ENCODE data around the gene FBXO10.

The FBXO10 gene

GRCh38 chr9:37522971-37523370 lies 53.2 kb downstream of the FBXO10 start:
- Histone ChIP-seq H3K4me1 (no peaks in the 10 kb centered on the region), H3K9me3 (ENCODE audit: control insufficient read depth, low read length) (no peaks in the 10 kb centered on the region), H3K79me2 (no peaks in the 10 kb centered on the region), H3K4me3 (ENCODE audit: low read depth, low read length) (no peak overlapping the region), H3K27ac (no peak overlapping the region), H3K4me2 (ENCODE audit: low read length) (no peak overlapping the region), H3K9ac (no peak overlapping the region), H2AFZ (no peak overlapping the region), H3K36me3 (ENCODE audit: control insufficient read depth, insufficient read depth, low read length) (no peaks in the 10 kb centered on the region), H3K27me3 (ENCODE audit: control insufficient read depth, insufficient read depth, low read length) (no peaks in the 10 kb centered on the region)
- TF ChIP-seq, protein P1, sequence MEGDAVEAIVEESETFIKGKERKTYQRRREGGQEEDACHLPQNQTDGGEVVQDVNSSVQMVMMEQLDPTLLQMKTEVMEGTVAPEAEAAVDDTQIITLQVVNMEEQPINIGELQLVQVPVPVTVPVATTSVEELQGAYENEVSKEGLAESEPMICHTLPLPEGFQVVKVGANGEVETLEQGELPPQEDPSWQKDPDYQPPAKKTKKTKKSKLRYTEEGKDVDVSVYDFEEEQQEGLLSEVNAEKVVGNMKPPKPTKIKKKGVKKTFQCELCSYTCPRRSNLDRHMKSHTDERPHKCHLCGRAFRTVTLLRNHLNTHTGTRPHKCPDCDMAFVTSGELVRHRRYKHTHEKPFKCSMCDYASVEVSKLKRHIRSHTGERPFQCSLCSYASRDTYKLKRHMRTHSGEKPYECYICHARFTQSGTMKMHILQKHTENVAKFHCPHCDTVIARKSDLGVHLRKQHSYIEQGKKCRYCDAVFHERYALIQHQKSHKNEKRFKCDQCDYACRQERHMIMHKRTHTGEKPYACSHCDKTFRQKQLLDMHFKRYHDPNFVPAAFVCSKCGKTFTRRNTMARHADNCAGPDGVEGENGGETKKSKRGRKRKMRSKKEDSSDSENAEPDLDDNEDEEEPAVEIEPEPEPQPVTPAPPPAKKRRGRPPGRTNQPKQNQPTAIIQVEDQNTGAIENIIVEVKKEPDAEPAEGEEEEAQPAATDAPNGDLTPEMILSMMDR (IDR thresholded peaks at IDR 0.05), result no peak

DNA sequence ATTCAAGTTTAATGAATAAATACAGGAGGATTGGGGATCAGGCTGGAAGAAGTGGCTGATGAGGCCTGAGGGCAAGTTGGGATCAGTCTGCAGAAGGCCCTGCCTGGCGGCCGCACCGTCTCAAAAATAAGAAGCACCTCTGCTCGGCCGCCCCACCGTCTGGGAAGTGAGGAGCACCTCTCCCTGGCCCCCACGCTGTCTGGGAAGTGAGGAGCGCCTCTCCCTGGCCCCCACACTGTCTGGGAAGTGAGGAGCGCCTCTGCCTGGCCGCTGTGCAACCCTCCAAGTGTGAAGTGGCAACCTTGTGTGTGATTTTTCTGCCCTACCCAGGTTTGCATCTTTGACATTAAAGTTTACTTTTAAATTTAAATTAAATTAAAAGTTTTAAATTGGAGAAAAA lies 55.1 kb downstream of the FBXO10 start:
- Histone ChIP-seq H3K27me3 (ENCODE audit: control insufficient read depth, insufficient read depth, low read length) (no peaks in the 10 kb centered on the region), H2AFZ (no peak overlapping the region), H3K4me1 (no peaks in the 10 kb centered on the region), H3K9me3 (ENCODE audit: control insufficient read depth, low read length) (no peaks in the 10 kb centered on the region), H3K36me3 (ENCODE audit: control insufficient read depth, insufficient read depth, low read length) (no peaks in the 10 kb centered on the region), H3K4me2 (ENCODE audit: low read length) (no peak overlapping the region), H3K9ac (no peak overlapping the region), H3K27ac (no peak overlapping the region), H3K79me2 (no peaks in the 10 kb centered on the region), H3K4me3 (ENCODE audit: low read depth, low read length) (no peak overlapping the region)
- TF ChIP-seq, protein P1 (IDR thresholded peaks at IDR 0.05), result no peak

- Histone ChIP-seq H3K9me3 (ENCODE audit: control insufficient read depth, low read length) (no peaks in the 10 kb centered on the region), H3K9ac (no peak overlapping the region), H3K36me3 (ENCODE audit: control insufficient read depth, insufficient read depth, low read length) (no peaks in the 10 kb centered on the region), H3K4me2 (ENCODE audit: low read length) (no peak overlapping the region), H2AFZ (no peak overlapping the region), H3K27me3 (ENCODE audit: control insufficient read depth, insufficient read depth, low read length) (no peaks in the 10 kb centered on the region), H3K79me2 (no peaks in the 10 kb centered on the region), H3K4me1 (no peaks in the 10 kb centered on the region), H3K27ac (no peak overlapping the region), H3K4me3 (ENCODE audit: low read depth, low read length) (no peak overlapping the region)
- TF ChIP-seq, protein P1 (IDR thresholded peaks at IDR 0.05), result no peak
Measured at GRCh38 chr9:37520641-37521040, 55.5 kb downstream of the FBXO10 start.

DNA sequence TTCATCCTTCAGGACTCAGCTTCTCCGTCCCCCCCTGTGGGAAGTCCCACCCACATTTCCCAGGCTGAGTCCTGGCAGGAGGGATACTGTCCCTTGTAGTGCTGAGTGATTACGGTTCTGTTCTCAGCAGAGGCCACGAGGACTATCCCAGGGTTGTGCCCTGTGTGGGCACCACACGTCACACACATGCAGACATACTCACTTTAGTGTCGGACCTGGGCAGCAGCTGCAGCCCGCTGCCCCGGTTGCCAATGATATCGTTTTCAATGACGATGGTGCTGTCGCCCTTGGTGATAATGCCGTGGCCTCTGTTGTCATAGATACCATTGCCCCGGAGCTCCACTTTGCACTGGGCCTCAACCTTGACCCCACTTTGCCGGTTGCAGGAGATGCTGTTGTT lies 58.3 kb downstream of the FBXO10 start:
- Histone ChIP-seq H3K4me1 (no peaks in the 10 kb centered on the region), H3K4me2 (ENCODE audit: low read length) (no peak overlapping the region), H3K36me3 (ENCODE audit: control insufficient read depth, insufficient read depth, low read length) (no peaks in the 10 kb centered on the region), H2AFZ (no peak overlapping the region), H3K27me3 (ENCODE audit: control insufficient read depth, insufficient read depth, low read length) (no peaks in the 10 kb centered on the region), H3K79me2 (no peaks in the 10 kb centered on the region), H3K27ac (no peak overlapping the region), H3K9me3 (ENCODE audit: control insufficient read depth, low read length) (no peaks in the 10 kb centered on the region), H3K4me3 (ENCODE audit: low read depth, low read length) (no peak overlapping the region), H3K9ac (no peak overlapping the region)
- TF ChIP-seq, protein P1 (IDR thresholded peaks at IDR 0.05), result no peak

DNA sequence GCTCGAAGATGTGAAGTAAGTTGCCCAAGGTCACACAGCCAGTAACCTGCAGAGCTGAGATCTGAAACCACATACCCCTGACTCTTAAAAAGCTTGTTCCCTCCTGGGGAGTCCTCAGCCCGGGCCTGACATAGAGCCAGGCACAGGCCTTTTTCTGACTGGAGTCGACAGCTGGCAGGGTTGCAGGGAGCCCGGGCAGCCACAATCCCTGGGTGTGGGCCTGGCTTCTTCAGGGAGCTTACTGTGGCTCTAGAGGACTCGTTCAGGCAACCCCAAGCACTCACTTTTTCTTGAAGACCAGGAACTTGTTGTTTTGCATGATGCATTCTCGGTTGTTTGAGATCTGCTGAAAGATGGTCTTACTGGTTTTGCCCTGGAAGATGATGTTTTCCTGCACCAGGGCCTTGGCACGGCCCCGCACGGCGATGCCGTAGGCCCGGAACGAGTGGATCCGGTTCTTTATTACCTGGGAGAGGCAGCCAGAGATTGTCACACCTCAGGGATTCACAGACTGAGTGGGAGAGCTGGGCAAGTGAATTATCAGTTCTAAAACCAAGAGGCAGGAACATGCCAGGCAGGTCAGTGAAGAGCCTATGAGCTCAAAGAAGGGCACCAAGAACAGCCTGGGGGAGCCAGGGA lies 60.4 kb downstream of the FBXO10 start:
- Histone ChIP-seq H3K79me2 (no peaks in the 10 kb centered on the region), H3K9ac (no peak overlapping the region), H3K4me3 (ENCODE audit: low read depth, low read length) (no peak overlapping the region), H3K9me3 (ENCODE audit: control insufficient read depth, low read length) (no peaks in the 10 kb centered on the region), H3K4me1 (no peaks in the 10 kb centered on the region), H3K27me3 (ENCODE audit: control insufficient read depth, insufficient read depth, low read length) (no peaks in the 10 kb centered on the region), H3K27ac (no peak overlapping the region), H3K4me2 (ENCODE audit: low read length) (no peak overlapping the region), H3K36me3 (ENCODE audit: control insufficient read depth, insufficient read depth, low read length) (no peaks in the 10 kb centered on the region), H2AFZ (no peak overlapping the region)
- TF ChIP-seq, protein P1 (IDR thresholded peaks at IDR 0.05), result no peak
